T-helper 1 cell treated with Interleukin-12 subunit alpha and Interleukin-12 subunit beta and Interleukin-4 antibody, amounts not matched to agents 30 μg/mL and 1 μg/mL, for 36 hours (primary cell): ENCODE results near the gene TULP4.
"Not testable (repeated sequence)": the region's sequence is repeated elsewhere in the genome, so short reads cannot be mapped to it uniquely, and the experiment has no call there.

Experiments
- H3K27ac Mint-ChIP-seq: one replicate; pipeline ENCODE4 v1.8.0; 2021; ENCODE audit warnings: mild to moderate bottlenecking, mixed read lengths
- H3K27me3 Mint-ChIP-seq: one replicate; pipeline ENCODE4 v1.8.0; 2021; ENCODE audit warnings: low read depth, mixed read lengths
- H3K36me3 Mint-ChIP-seq: one replicate; pipeline ENCODE4 v1.8.0; 2021; ENCODE audit warnings: low read depth, mixed read lengths
- H3K4me1 Mint-ChIP-seq: one replicate; pipeline ENCODE4 v1.8.0; 2021; ENCODE audit warnings: low read depth, mixed read lengths
- H3K4me3 Mint-ChIP-seq: one replicate; pipeline ENCODE4 v1.8.0; 2021; ENCODE audit warnings: mild to moderate bottlenecking, moderate library complexity, mixed read lengths
- H3K9me3 Mint-ChIP-seq: one replicate; pipeline ENCODE4 v1.8.0; 2021; ENCODE audit warnings: mixed read lengths

Gene TULP4

GRCh38 chr6:158517038-158517437 is 204.8 kb downstream of the TULP4 start:
- no peak overlapping the region for H3K4me3 Mint-ChIP-seq
- H3K27me3 Mint-ChIP-seq = peaks cover 13% of the 10 kb centered on the region

GRCh38 chr6:158517581-158517980 is 205.3 kb downstream of the TULP4 start:
- Mint-ChIP-seq H3K4me1 (peaks cover 31% of the 10 kb centered on the region), H3K9me3 (no peaks in the 10 kb centered on the region), H3K36me3 (no peaks in the 10 kb centered on the region), H3K4me3 (peak overlapping the region; percentile 74), H3K27me3 (peaks cover 13% of the 10 kb centered on the region), H3K27ac (no peak overlapping the region)

More at GRCh38 chr6:158517038-158517437, 204.8 kb downstream of the TULP4 start:
- no peak overlapping the region for H3K27ac Mint-ChIP-seq
- H3K4me1 Mint-ChIP-seq = peaks cover 31% of the 10 kb centered on the region
- no peaks in the 10 kb centered on the region for H3K9me3 Mint-ChIP-seq
- no peaks in the 10 kb centered on the region for H3K36me3 Mint-ChIP-seq

GRCh38 chr6:158518191-158519127 is 206.2 kb downstream of the TULP4 start:
- H3K9me3 Mint-ChIP-seq = no peaks in the 10 kb centered on the region
- peak overlapping the region; percentile 74 for H3K4me3 Mint-ChIP-seq
- H3K36me3 Mint-ChIP-seq = no peaks in the 10 kb centered on the region
- H3K27me3 Mint-ChIP-seq = peaks cover 16% of the 10 kb centered on the region
- peaks cover 31% of the 10 kb centered on the region for H3K4me1 Mint-ChIP-seq
- H3K27ac Mint-ChIP-seq = peak overlapping the region; percentile 78

DNA sequence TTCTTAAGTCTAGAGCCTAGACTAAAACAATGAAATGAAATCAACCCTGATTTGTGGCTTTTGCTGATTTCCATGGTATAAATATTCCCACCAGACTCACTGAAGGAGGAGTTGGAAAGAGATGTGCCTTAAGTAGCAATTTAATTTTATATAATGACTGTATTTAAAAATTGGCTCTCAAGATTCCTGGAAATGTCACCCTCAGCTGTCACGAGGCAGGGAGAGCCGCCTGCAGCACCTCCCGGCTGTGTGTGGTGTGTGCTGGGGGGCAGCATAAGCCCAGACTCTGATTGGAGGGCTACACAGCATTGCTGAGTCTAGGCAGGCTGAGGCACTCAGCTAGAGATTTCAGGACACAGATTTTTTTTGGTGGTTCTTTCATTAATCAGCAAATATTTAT is 207.0 kb downstream of the TULP4 start:
- Mint-ChIP-seq H3K9me3 (no peaks in the 10 kb centered on the region), H3K27ac (no peak overlapping the region), H3K4me1 (peaks cover 27% of the 10 kb centered on the region), H3K4me3 (no peak overlapping the region), H3K27me3 (peaks cover 20% of the 10 kb centered on the region), H3K36me3 (no peaks in the 10 kb centered on the region)

GRCh38 chr6:158519761-158520160 is 207.5 kb downstream of the TULP4 start:
- H3K4me3 Mint-ChIP-seq = no peak overlapping the region
- H3K36me3 Mint-ChIP-seq = no peaks in the 10 kb centered on the region
- no peak overlapping the region for H3K27ac Mint-ChIP-seq
- H3K9me3 Mint-ChIP-seq = no peaks in the 10 kb centered on the region
- H3K27me3 Mint-ChIP-seq = peaks cover 23% of the 10 kb centered on the region
- H3K4me1 Mint-ChIP-seq = peaks cover 23% of the 10 kb centered on the region

- H3K27ac Mint-ChIP-seq, H3K9me3 Mint-ChIP-seq, H3K36me3 Mint-ChIP-seq, H3K4me3 Mint-ChIP-seq: not testable (repeated sequence)
- peaks cover 15% of the 10 kb centered on the region for H3K4me1 Mint-ChIP-seq
- H3K27me3 Mint-ChIP-seq = peaks cover 30% of the 10 kb centered on the region
Measured at GRCh38 chr6:158520975-158521374, 208.7 kb downstream of the TULP4 start.

GRCh38 chr6:158521759-158522158 is 209.5 kb downstream of the TULP4 start:
- Mint-ChIP-seq H3K4me1 (peaks cover 14% of the 10 kb centered on the region), H3K4me3 (no peak overlapping the region), H3K9me3 (peaks cover 3% of the 10 kb centered on the region), H3K27ac (no peak overlapping the region), H3K27me3 (peaks cover 34% of the 10 kb centered on the region), H3K36me3 (no peaks in the 10 kb centered on the region)

DNA sequence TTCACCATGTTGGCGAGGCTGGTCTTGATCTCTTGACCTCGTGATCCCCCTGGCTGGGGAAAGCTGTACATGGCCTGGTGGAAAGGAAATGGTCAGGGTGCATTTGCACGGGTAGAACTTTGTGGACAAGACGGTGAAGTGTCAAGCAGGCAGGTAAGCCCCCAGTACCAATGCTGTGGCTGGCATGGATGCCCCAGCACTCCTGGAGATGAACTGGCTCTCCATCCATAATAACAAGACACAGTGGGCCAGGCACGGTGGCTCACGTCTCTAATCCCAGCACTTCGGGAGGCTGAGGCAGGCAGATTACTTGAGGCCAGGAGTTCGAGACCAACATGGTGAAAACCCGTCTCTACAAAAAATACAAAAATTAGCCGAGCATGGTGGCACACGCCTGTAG is 210.4 kb downstream of the TULP4 start:
- Mint-ChIP-seq H3K9me3 (peaks cover 12% of the 10 kb centered on the region), H3K4me3 (no peak overlapping the region), H3K27me3 (peaks cover 42% of the 10 kb centered on the region), H3K36me3 (no peaks in the 10 kb centered on the region), H3K27ac (no peak overlapping the region), H3K4me1 (peaks cover 12% of the 10 kb centered on the region)

- H3K4me3 Mint-ChIP-seq = no peak overlapping the region
- peaks cover 16% of the 10 kb centered on the region for H3K9me3 Mint-ChIP-seq
- H3K36me3 Mint-ChIP-seq = no peaks in the 10 kb centered on the region
- no peak overlapping the region for H3K27ac Mint-ChIP-seq
- H3K4me1 Mint-ChIP-seq = peaks cover 2% of the 10 kb centered on the region
- H3K27me3 Mint-ChIP-seq = peaks cover 53% of the 10 kb centered on the region
Measured at GRCh38 chr6:158524311-158524710, 212.0 kb downstream of the TULP4 start.

GRCh38 chr6:158527858-158528257 is 215.6 kb downstream of the TULP4 start:
- not testable (repeated sequence) for H3K4me1 Mint-ChIP-seq, H3K4me3 Mint-ChIP-seq, H3K36me3 Mint-ChIP-seq, H3K27ac Mint-ChIP-seq
- Mint-ChIP-seq H3K27me3 (peaks cover 68% of the 10 kb centered on the region), H3K9me3 (peaks cover 16% of the 10 kb centered on the region)

- Mint-ChIP-seq H3K4me1 (peaks cover under 1% of the 10 kb centered on the region), H3K36me3 (no peaks in the 10 kb centered on the region), H3K27me3 (peaks cover 69% of the 10 kb centered on the region)
Measured at GRCh38 chr6:158528826-158529225, 216.6 kb downstream of the TULP4 start.

DNA sequence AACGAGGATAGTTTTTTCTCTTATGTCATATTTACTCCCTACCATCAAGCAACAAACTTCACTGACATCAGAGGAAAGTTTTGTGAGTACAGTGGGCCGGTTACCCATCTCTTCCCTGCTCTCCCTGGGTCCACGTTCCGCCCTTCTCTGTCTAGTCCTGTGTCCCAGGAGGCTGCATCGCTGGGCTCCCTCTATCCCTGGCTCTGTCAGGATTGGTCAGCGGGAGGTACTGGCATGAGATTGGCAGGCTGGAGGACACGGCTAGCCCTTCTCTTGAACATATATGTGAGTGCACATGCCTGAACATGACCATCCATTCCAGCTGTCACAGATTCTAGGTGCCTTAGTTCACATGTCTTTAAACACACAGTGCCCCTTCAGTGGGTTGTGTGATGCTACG is 217.4 kb downstream of the TULP4 start:
- peaks cover 67% of the 10 kb centered on the region for H3K27me3 Mint-ChIP-seq
- H3K4me1 Mint-ChIP-seq = no peaks in the 10 kb centered on the region
- no peak overlapping the region for H3K27ac Mint-ChIP-seq
- H3K9me3 Mint-ChIP-seq = peaks cover 16% of the 10 kb centered on the region
- H3K36me3 Mint-ChIP-seq = no peaks in the 10 kb centered on the region
- H3K4me3 Mint-ChIP-seq = no peak overlapping the region

More at GRCh38 chr6:158528826-158529225, 216.6 kb downstream of the TULP4 start:
- Mint-ChIP-seq H3K9me3 (peaks cover 16% of the 10 kb centered on the region), H3K4me3 (no peak overlapping the region), H3K27ac (no peak overlapping the region)

- Mint-ChIP-seq H3K27me3 (peaks cover 62% of the 10 kb centered on the region), H3K36me3 (no peaks in the 10 kb centered on the region), H3K27ac (no peak overlapping the region), H3K4me3 (no peak overlapping the region), H3K4me1 (peaks cover 3% of the 10 kb centered on the region), H3K9me3 (peaks cover 14% of the 10 kb centered on the region)
Measured at GRCh38 chr6:158531566-158531965, 219.3 kb downstream of the TULP4 start.

- Mint-ChIP-seq H3K4me1 (peaks cover 3% of the 10 kb centered on the region), H3K27ac (no peak overlapping the region), H3K9me3 (peaks cover 10% of the 10 kb centered on the region), H3K36me3 (no peaks in the 10 kb centered on the region), H3K4me3 (no peak overlapping the region), H3K27me3 (peaks cover 58% of the 10 kb centered on the region)
Measured at GRCh38 chr6:158531970-158532369, 219.7 kb downstream of the TULP4 start.
